ENCODE results near the gene PEF1.

GRCh38 chr1:31646259-31646960, 1.7 kb upstream of the PEF1 start:
- TF ChIP-seq CTCF (conservative IDR thresholded peaks at IDR 0.05; ENCODE audit: low read depth, low read length) (no peak), EZH2 (IDR thresholded peaks at IDR 0.05; ENCODE audit: borderline replicate concordance, low read depth, low read length, poor library complexity, severe bottlenecking) (no peak)

Data from A673 (cell line).